GM12801 (cell line): Measurements from ENCODE around the gene TOGARAM2.

Experiments used
- CTCF ChIP-seq: IDR thresholded peaks from one replicate; pipeline ENCODE4 v1.5.1; 2011; ENCODE audit warnings: control low read depth; ENCODE audit not compliant: insufficient read length; ENCODE audit errors: extremely low read depth

The TOGARAM2 gene

GRCh38 chr2:29080886-29081743, 100.0 kb downstream of the TOGARAM2 start:
- no peak for TF ChIP-seq CTCF

GRCh38 chr2:29082804-29083495, 101.9 kb downstream of the TOGARAM2 start:
- no peak for TF ChIP-seq CTCF

- no peak for TF ChIP-seq CTCF
Measured at GRCh38 chr2:29084554-29084953, 103.5 kb downstream of the TOGARAM2 start.

- TF ChIP-seq CTCF: no peak
Measured at GRCh38 chr2:29096969-29097368, 115.9 kb downstream of the TOGARAM2 start.

GRCh38 chr2:29097569-29097968, 116.5 kb downstream of the TOGARAM2 start:
- TF ChIP-seq CTCF: no peak

GRCh38 chr2:29100564-29100963, 119.5 kb downstream of the TOGARAM2 start:
- no peak for TF ChIP-seq CTCF
